Upper lobe of left lung (tissue), 4 donors: Measurements from ENCODE around the gene CD69.

Source experiments
- POLR2A ChIP-seq, 4 donors: fragments of 450-650 bp; IDR thresholded peaks; one replicate each; pipeline ENCODE4 v1.5.1; 2016 to 2017; ENCODE audit warnings: antibody characterized with exemption in 4 of 4, mild to moderate bottlenecking in 2 of 4
- TF ChIP-seq, protein P1 (sequence below), 6 experiments: fragments of 450-650 bp in 4 of 6; fragments of 200-600 bp in 2 of 6; sonication (generic) in 2 of 6; IDR thresholded peaks; one replicate each; pipeline ENCODE4 v1.5.1; 2016 to 2019; ENCODE audit warnings: antibody characterized with exemption in 6 of 6

DNA sequence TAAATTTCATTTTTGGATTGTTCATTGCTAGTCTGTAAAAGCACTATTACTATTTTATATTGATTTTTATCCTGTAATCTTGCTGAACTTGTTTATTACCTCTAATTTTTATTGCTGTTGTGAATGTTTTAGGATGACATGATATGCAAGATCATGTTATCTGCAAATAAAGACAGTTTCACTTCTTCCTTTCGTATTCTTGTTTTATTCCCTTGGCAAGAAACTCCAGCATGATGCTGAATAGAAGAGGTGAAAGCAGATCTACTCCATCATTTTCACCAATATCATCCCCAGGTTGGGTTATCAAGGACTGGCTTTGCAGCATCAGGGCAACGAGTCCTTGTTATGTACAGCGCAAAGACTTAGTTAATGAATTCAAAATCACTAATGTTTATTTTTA lies 25.1 kb downstream of the CD69 start:
- no peak for TF ChIP-seq POLR2A (IDR thresholded peaks at IDR 0.05)
- TF ChIP-seq, protein P1, sequence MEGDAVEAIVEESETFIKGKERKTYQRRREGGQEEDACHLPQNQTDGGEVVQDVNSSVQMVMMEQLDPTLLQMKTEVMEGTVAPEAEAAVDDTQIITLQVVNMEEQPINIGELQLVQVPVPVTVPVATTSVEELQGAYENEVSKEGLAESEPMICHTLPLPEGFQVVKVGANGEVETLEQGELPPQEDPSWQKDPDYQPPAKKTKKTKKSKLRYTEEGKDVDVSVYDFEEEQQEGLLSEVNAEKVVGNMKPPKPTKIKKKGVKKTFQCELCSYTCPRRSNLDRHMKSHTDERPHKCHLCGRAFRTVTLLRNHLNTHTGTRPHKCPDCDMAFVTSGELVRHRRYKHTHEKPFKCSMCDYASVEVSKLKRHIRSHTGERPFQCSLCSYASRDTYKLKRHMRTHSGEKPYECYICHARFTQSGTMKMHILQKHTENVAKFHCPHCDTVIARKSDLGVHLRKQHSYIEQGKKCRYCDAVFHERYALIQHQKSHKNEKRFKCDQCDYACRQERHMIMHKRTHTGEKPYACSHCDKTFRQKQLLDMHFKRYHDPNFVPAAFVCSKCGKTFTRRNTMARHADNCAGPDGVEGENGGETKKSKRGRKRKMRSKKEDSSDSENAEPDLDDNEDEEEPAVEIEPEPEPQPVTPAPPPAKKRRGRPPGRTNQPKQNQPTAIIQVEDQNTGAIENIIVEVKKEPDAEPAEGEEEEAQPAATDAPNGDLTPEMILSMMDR (IDR thresholded peaks at IDR 0.05) = no peak
